GM23248 (cell line): ENCODE results near the gene SLC25A52.

Source experiments
- EZH2 ChIP-seq: fragments of 200-600 bp; sonication (generic); IDR thresholded peaks from 2 replicates; pipeline ENCODE4 v1.6.1; 2018; ENCODE audit warnings: antibody characterized with exemption, mild to moderate bottlenecking; ENCODE audit not compliant: insufficient read depth, poor library complexity, severe bottlenecking
- EZH2phosphoT487 ChIP-seq: fragments of 200-600 bp; sonication (generic); IDR thresholded peaks from 2 replicates; pipeline ENCODE4 v1.6.1; 2018; ENCODE audit warnings: antibody characterized with exemption, moderate library complexity, mild to moderate bottlenecking, low read depth; ENCODE audit not compliant: insufficient read depth

GRCh38 chr18:31789409-31789808 lies 28.7 kb upstream of the SLC25A52 start:
- TF ChIP-seq EZH2: no peak
- no peak for TF ChIP-seq EZH2phosphoT487
